ENCODE results near the gene NLGN3.

NLGN3 gene

DNA sequence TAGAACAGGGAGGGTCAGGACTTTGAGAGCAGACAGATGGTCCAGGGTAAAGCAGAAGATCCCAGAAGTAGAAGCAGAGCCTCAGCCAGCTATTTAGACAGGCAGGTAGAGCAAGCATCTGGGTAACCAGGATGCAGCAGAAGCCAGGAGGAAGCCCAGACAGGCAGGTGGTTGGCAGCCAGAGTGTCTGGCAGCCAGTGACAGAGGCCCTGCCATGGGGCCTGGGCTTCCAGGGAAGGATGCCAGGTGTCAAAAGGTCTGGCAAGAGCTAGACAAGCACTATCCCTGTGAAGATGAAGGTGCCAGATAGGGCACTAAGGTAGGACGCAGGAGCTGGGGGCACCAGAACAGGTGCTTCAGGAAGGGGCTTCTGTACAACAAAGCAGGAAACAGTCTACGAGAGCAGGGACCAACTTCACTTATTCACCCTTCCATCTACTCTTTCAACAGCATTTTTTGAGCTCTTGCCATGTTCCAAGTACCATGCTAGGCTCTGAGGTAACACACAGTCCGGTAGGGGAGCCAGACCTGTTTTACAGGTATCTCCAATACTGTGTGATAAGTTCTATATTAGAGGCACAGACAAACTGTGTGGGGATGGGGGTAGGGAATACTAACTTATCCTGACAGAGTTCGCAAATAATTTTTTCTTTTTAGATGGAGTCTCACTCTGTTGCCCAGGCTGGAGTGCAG, 40.3 kb downstream of the NLGN3 start:
- in situ Hi-C loops (cut with HindIII; ENCODE audit: low pct_ligation_motif_present, low pct_unique_long_range_greater_than_20kb, low sequenced_read_pairs): no loop called here
- DNase-seq: no peak

DNA sequence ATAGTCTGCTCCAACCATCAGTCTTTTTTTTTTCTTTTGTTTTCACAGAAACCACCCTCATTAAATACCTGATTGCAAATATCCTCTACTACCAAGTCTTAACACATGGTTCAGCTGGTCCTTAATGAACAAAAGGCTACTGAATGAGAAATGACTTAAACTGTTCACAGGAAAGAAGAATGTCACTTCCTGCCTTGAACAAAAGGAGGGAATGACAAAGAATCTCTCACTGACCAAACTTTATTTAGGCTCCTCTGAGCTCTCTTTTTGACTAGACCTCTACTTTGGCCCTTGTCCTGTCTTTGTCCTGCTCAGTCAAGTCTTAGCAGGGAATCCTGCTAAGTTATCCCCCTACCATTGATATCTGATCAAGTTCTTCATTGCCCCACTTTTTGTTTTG, 46.6 kb downstream of the NLGN3 start:
- in situ Hi-C loops (cut with HindIII; ENCODE audit: low pct_ligation_motif_present, low pct_unique_long_range_greater_than_20kb, low sequenced_read_pairs): no loop called here
- DNase-seq: no peak

DNA sequence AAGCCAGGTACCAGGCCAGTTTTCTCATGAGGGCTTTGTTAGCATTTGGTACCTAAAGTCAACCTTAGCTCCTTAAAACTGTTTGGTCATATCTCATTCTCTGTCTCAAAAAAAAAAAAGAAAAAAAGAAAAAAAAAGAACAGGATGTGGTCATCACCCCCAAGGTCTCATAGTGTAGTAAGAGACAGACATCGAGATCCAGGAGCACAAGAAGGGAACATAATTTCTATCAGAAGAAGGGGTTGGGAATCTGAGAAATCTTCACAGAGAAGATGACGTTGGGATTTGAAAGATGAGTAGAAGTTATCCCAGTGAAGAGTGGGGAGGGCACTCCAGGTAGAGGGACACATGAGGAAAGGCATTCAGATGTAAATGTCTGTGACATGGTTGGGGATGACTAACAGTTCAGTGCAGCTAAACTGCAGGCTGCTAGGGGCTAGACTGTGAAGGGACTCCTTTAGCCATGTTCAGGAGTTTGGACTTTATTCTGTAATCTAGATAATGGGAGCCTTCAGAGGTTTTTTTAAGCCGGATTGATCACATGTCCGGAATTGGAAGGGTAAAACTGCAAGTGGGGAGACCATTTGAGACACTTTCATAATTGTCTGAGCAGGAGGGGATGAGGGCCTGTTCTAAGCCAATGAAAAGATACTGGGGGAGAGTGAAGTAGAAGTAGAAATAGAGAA, 51.5 kb downstream of the NLGN3 start:
- in situ Hi-C loops (cut with HindIII; ENCODE audit: low pct_ligation_motif_present, low pct_unique_long_range_greater_than_20kb, low sequenced_read_pairs): no loop called here
- DNase-seq: no peak

DNA sequence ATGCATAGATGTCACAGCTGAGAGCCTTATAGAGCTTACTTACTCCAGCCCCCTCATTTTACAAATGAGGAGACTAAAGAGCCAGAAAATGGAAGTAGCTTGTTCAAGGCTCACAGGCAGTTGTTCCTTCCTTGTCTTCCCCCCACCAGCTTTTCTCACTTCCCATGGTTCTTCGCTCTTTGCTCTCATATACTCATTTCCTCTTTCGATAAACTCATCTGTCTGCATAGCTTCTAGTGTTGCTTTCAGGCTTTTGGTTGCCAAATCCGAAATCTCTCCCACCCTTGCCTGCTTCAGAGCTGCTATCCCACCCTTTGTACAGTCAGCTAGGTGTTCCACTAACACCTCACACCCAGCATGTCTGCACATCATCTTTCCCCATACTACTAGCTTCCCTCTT, 53.4 kb downstream of the NLGN3 start:
- no peak for DNase-seq
- in situ Hi-C loops (cut with HindIII; ENCODE audit: low pct_ligation_motif_present, low pct_unique_long_range_greater_than_20kb, low sequenced_read_pairs): no loop called here

DNA sequence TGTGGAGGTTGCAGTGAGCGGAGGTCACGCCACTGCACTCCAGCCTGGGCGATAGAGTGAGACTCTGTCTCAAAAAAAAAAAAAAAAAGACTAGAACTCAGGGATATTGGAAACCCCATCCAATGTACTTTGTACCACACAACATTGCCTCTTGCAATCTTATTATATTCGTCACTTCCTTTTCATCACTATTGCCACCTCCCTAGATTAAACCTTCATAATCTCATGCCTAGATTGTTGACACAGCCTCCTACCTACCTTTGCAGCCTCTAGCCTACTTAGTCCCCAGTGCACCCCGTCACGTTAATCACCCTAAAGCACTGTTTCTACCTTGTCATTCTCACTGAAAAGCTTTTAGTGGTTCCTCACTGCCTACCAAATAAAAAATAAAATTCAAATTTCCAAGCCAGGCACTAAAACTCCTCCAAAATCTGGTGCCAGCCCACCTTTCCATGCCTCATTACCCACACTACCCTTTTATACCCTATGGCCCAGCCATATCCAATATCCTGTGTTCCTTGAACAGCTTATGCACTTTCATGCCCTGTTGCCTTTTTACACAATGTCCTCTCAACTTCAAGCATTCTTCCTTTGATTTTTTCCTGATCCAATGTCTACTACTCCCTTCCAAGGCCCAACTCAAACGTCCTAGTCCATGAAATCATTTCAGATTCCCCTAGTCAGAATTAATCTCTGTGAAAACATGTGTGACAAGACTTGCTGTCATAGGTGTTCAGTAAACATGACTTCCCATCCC, 54.8 kb downstream of the NLGN3 start:
- in situ Hi-C loops (cut with HindIII; ENCODE audit: low pct_ligation_motif_present, low pct_unique_long_range_greater_than_20kb, low sequenced_read_pairs): no loop called here
- no peak for DNase-seq

DNA sequence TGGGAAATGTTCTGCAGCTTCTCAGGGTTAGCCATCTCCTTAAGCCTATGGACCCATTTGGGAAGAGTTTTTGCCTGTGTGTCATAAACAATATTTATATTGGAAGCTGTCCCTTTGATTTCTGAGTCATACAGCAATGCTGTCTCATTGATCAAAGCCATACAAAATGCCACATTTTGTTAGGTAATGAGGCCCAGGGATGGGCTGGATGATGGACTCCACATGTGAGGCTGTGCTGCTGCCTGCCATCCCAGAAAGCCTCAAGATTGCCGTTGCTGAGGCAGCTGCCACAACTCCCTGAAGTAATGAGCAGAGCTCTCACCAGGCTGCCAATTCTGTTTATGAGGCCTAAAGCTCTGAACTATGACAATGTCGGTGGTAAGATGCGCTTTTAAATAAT, 66.2 kb downstream of the NLGN3 start:
- in situ Hi-C loops (cut with HindIII; ENCODE audit: low pct_ligation_motif_present, low pct_unique_long_range_greater_than_20kb, low sequenced_read_pairs): no loop called here

DNA sequence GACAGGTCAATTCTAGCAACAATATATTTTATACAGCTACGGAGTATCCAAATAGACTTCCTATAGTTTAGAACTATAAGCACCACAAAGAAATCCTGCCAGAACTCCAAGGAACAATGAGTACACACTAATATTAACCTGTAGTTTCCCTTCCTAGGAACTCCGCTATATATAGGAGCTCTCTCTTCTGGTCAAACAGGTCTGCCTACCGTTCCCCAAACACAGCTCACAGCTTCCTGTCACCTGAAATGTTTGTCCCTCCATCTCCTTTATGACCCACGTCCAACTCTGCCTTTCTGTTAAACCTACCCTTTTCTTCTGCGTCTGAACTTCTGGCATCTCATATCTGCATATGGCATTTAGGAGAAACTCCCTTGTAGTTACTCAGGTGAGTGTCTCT, 67.9 kb downstream of the NLGN3 start:
- DNase-seq: no peak
- in situ Hi-C loops (cut with HindIII; ENCODE audit: low pct_ligation_motif_present, low pct_unique_long_range_greater_than_20kb, low sequenced_read_pairs): no loop called here

More for the DNA sequence above, 66.2 kb downstream of the NLGN3 start:
- DNase-seq: no peak

DNA sequence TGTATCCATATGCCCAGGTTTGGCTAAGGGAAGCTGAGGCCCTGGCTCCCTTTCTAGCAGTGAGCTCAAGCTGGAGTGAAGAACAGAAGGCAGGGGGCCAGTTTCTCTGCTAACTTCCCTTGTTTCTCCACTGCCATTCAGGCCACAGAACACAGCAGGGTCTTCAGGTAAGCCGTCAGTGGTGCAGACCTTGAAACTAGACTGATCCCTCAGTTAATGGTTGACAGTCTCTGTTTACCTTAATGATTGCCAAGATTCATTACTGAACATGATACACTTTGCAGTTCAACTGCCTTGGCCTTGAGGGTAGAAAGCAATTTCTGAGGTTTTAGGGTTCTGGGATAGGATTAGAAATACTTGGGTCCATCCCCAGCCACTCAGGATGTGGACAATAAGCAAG, 69.5 kb downstream of the NLGN3 start:
- DNase-seq: no peak

DNA sequence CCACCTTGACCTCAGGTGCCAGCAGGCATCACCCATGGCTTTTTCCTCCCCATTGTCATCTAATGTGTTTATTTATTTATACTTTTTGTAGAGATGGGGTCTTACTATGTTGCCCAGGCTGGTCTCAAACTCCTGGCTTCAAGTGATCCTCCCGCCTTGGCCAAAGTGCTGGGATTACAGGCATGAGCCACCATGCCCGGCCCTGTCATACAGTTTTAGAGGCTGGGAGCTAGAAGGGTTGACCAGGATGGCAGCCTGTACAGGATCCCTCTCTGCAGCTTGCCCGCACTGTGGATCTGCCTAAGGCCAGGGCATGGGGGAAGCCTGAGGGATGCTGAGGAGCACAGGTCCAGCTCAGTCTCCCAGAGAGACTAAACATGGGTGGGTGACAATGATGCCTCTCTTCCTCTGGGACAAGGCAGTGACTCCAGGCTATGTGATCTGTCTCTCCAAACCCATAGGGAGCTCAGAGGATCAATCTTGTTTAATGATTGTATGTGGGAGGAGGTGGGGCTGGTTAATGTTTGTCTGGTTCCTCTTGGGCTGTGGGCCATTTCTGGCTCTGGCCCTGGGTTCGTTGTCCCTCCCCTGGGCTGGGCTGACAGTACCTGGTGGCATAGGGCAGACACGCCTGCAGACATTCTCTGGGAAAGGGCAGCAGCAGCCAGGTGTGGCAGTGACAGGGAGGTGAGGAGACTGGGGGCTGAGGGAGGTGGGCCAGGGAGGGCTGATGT, 70.1 kb downstream of the NLGN3 start:
- DNase-seq: no peak
- in situ Hi-C loops (cut with HindIII; ENCODE audit: low pct_ligation_motif_present, low pct_unique_long_range_greater_than_20kb, low sequenced_read_pairs): no loop called here

More for the DNA sequence above, 69.5 kb downstream of the NLGN3 start:
- in situ Hi-C loops (cut with HindIII; ENCODE audit: low pct_ligation_motif_present, low pct_unique_long_range_greater_than_20kb, low sequenced_read_pairs): no loop called here

DNA sequence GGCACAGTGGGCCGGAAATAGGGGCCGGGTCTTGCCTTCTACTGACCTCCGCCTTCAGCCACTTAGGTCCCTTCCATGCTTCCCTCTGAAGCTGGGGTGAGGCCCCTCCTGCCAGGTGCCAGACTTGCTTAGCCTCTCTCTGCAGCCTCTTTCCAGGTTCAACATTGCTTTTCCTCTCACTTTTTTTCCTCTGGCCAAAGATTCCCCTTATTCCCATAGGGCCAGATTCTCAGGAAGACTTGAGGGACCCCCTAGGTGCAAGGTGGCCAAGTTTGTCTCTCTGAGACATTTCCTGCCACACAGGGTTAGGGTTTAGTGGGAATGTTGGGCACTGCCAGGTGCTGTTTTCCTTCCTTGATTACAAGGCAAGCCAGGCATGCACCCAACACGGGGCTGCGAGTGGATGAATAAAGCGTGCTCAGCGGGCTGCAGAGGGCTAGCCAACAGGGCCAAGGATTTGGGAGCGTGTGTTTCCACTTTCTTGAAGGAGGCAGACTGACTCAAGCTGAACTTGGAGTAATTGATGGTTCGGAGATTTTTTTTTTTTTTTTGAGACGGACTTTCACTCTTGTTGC, 70.8 kb downstream of the NLGN3 start:
- no peak for DNase-seq
- in situ Hi-C loops (cut with HindIII; ENCODE audit: low pct_ligation_motif_present, low pct_unique_long_range_greater_than_20kb, low sequenced_read_pairs): no loop called here

DNA sequence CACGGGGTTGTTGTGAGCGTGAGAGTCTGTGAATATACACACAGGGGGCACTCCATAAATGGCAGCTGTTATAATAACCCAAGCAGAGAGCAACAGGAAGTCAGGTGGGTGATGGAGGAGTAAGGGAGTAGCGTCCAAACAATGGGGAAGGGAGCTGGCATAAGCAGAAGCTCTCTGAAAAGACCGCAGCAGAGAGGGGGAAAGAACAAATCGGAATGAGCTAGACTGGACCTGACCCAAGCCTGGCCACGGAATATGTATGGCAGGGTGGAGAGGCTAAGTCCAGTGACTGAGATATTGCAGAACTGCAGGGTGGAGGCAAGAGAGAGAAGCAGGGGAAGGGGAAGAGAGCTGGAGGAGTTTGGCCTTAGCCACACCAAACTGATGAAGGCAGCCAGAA, 71.8 kb downstream of the NLGN3 start:
- in situ Hi-C loops (cut with HindIII; ENCODE audit: low pct_ligation_motif_present, low pct_unique_long_range_greater_than_20kb, low sequenced_read_pairs): no loop called here
- no peak for DNase-seq

DNA sequence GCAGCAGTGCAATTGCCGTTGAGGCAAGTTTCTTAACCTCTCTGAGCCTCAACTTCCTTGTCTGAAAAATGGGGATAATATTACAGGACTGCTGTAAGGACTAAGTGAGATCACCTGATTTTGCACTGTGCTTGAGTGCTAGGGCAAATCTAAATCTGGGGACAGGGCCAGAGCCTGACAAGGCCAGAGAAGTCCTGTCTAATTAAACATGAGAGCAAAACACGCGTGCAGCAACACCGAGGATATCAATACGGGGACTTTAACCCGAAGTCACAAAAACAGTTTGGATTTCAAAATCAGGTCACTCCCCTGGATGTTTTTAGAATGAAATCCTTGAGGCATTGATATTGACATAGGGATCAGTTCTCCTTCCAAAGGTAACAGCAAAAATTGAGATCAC, 72.7 kb downstream of the NLGN3 start:
- DNase-seq: no peak
- in situ Hi-C loops (cut with HindIII; ENCODE audit: low pct_ligation_motif_present, low pct_unique_long_range_greater_than_20kb, low sequenced_read_pairs): no loop called here

All from ACHN (cell line).